ENCODE data around the gene TBXAS1. TPM values are rescaled to one million over a fixed set of nuclear protein-coding genes. Genes with fewer than 3 reads are reported as not detected.

Gene TBXAS1
- total and polyA plus RNA-seq, 2 of the 8 experiments (the other 6 are each of a cell fraction or from before 2014, with no cell fraction given) = 0.86 to 2.1 TPM

DNA sequence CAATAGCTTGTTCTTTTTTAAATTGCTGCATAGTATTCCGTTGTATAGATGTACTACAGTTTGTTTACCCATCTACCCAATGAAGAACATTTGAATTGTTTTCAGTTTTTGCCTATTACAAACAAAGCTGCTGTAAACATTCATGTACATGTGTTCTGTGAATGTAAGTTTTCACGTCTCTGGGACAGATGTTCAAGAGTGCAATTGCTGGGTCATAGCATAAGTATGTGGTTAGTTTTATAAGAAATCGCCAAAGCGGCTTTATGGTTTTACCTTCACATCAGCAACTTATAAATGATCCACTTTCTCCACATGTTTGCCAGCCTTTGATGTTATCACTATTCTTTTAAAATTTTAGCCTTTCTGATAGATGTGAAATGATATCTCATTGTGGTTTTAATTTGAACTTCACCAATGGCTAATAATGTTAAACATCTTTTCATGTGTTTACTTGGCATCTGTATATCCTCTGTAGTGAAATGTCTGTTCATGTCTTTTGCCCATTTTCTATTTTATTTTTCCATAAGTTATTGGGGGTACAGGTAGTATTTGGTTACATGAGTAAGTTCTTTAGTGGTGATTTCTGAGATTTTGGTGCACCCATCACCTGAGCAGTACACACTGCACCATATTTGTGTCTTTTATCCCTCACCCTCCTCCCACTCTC, 73.5 kb downstream of the TBXAS1 start:
- peaks cover 0 to 3% of the 10 kb centered on the region in 2 experiments; a peak in 1 of 4 replicates for H3K9me3 ChIP-seq (ENCODE audit: insufficient read depth in 2 of 2, low read depth in 1 of 2, low read length in 1 of 2)
- H2AFZ ChIP-seq (ENCODE audit: low read length) = no peak overlapping the region
- no peak overlapping the region for H3K27ac ChIP-seq (ENCODE audit: low read depth, low read length)
- H3K9ac ChIP-seq (replicated peaks in 1 of 4; ENCODE audit: extremely low read depth in 1 of 4, low read depth in 3 of 4, low read length in 3 of 4) = no peak overlapping the region
- H3K4ac ChIP-seq (replicated peaks; ENCODE audit: insufficient read length, low read depth, low read length) = no peak overlapping the region
- no peaks in the 10 kb centered on the region for H3K36me3 ChIP-seq (ENCODE audit: control insufficient read depth in 2 of 4, insufficient read depth in 4 of 4, low read length in 3 of 4)
- H3K79me1 ChIP-seq (ENCODE audit: low read depth, low read length) = no peaks in the 10 kb centered on the region
- H3K27me3 ChIP-seq (replicated peaks in 1 of 4; ENCODE audit: control insufficient read depth in 3 of 4, extremely low read depth in 1 of 4, insufficient read depth in 3 of 4, low read length in 3 of 4) = no peaks in the 10 kb centered on the region
- 77% methylated on average over 4 of the region's 4 CpGs; no CpG with 5 or more reads in 1 of the 2 experiments for WGBS, 2 experiments (ENCODE audit: extremely low coverage in 1 of 2, insufficient coverage in 1 of 2, insufficient read length in 1 of 2, insufficient replicate concordance in 2 of 2, low coverage in 1 of 2, low lambda C conversion rate in 2 of 2, missing lambda C conversion rate in 1 of 2)
- no peak overlapping the region for H2BK120ac ChIP-seq (replicated peaks; ENCODE audit: low read depth, low read length)
- CTCF ChIA-PET (ENCODE audit: partially characterized antibody) = interaction anchor here (2.0 to 3.2 kb wide), 2 partner anchors 8 to 100 kb away, joined by 6 to 12 read pairs; no protein-coding TSS in a partner anchor
- FAIRE-seq = no peak
- no peak overlapping the region for H3K18ac ChIP-seq (ENCODE audit: extremely low read depth, low read length)
- H4K5ac ChIP-seq (ENCODE audit: insufficient read length, low read depth, low read length) = no peak overlapping the region
- H2BK15ac ChIP-seq (ENCODE audit: low read length) = no peak overlapping the region
- POLR2A ChIA-PET (ENCODE audit: partially characterized antibody) = no interaction called here
- no peak overlapping the region for H2BK12ac ChIP-seq (ENCODE audit: low read depth, low read length)
- no peaks in the 10 kb centered on the region for H3K4me1 ChIP-seq (replicated peaks in 1 of 4; ENCODE audit: control insufficient read depth in 3 of 4, insufficient read depth in 4 of 4, low read length in 3 of 4)
- H3K56ac ChIP-seq (replicated peaks; ENCODE audit: insufficient read length, low read depth, low read length) = no peak overlapping the region
- no peak overlapping the region for H4K91ac ChIP-seq (replicated peaks; ENCODE audit: insufficient read length, low read length)
- no peak overlapping the region for H2AK5ac ChIP-seq (ENCODE audit: low read depth, low read length)
- H3K14ac ChIP-seq (ENCODE audit: insufficient read length) = no peak overlapping the region
- no peak overlapping the region for H3K4me3 ChIP-seq (ENCODE audit: extremely low read depth in 1 of 4, insufficient read depth in 2 of 4, low read depth in 3 of 4, low read length in 4 of 4)
- no peaks in the 10 kb centered on the region for H3K79me2 ChIP-seq (ENCODE audit: control insufficient read depth in 1 of 2, insufficient read depth in 2 of 2, low read length in 2 of 2)
- no peak for DNase-seq (ENCODE audit: low read depth in 1 of 2, low spot score in 2 of 2)
- no peak overlapping the region for H2BK20ac ChIP-seq (ENCODE audit: low read length)
- no peak for TF ChIP-seq CBX5 (IDR thresholded peaks at IDR 0.05; ENCODE audit: low read depth, low read length)
- no peak for TF ChIP-seq MAFK (IDR thresholded peaks at IDR 0.05; ENCODE audit: low read depth, low read length)
- no peak for TF ChIP-seq EGR1 (IDR thresholded peaks at IDR 0.05; ENCODE audit: borderline replicate concordance, low read depth, low read length)
- no peaks in the 10 kb centered on the region for H4K20me1 ChIP-seq (replicated peaks in 1 of 2; ENCODE audit: control insufficient read depth in 1 of 2, insufficient read depth in 2 of 2, low read length in 2 of 2)
- H3K23me2 ChIP-seq (ENCODE audit: low read depth, low read length) = no peaks in the 10 kb centered on the region
- no peak overlapping the region for H4K8ac ChIP-seq (ENCODE audit: extremely low read depth, insufficient read depth, low read length)
- H3K23ac ChIP-seq (ENCODE audit: insufficient read length) = no peak overlapping the region
- no peak overlapping the region for H3K4me2 ChIP-seq (ENCODE audit: insufficient read depth in 1 of 2, low read depth in 2 of 2, low read length in 2 of 2)
- no peak overlapping the region for H2BK5ac ChIP-seq (ENCODE audit: low read depth, low read length)

Data from H1 (cell line).